ENCODE results near the gene IGF2BP2. TPM values are rescaled to one million over a fixed set of nuclear protein-coding genes. Genes with fewer than 3 reads are reported as not detected.
"Not testable (repeated sequence)": the region's sequence is repeated elsewhere in the genome, so short reads cannot be mapped to it uniquely, and the experiment has no call there.

The IGF2BP2 gene
- total RNA-seq, 1 donor from 2014 or later, result 201 TPM

GRCh38 chr3:185857208-185857607 lies 32.4 kb upstream of the IGF2BP2 start:
- DNase-seq (ENCODE audit: low spot score in 2 of 2, unreplicated experiment in 2 of 2), result no peak
- H3K27ac Mint-ChIP-seq, result no peak overlapping the region
- no peaks in the 10 kb centered on the region for H3K4me1 Mint-ChIP-seq
- H3K36me3 Mint-ChIP-seq, result peaks cover 2% of the 10 kb centered on the region
- TF ChIP-seq CTCF (IDR thresholded peaks at IDR 0.05; ENCODE audit: unreplicated experiment), result no peak
- no peak overlapping the region for H3K4me3 Mint-ChIP-seq
- H3K9me3 Mint-ChIP-seq, result peaks cover 14% of the 10 kb centered on the region
- no peaks in the 10 kb centered on the region for H3K27me3 Mint-ChIP-seq (ENCODE audit: low read depth)

- Mint-ChIP-seq H3K4me1 (no peaks in the 10 kb centered on the region), H3K27ac (no peak overlapping the region), H3K36me3 (peaks cover 2% of the 10 kb centered on the region), H3K27me3 (ENCODE audit: low read depth) (no peaks in the 10 kb centered on the region), H3K9me3 (peaks cover 14% of the 10 kb centered on the region), H3K4me3 (no peak overlapping the region)
- no peak for DNase-seq (ENCODE audit: low spot score in 2 of 2, unreplicated experiment in 2 of 2)
- no peak for TF ChIP-seq CTCF (IDR thresholded peaks at IDR 0.05; ENCODE audit: unreplicated experiment)
Measured at GRCh38 chr3:185856652-185857051, 31.8 kb upstream of the IGF2BP2 start.

GRCh38 chr3:185853771-185854170 lies 28.9 kb upstream of the IGF2BP2 start:
- not testable (repeated sequence) for H3K27me3 Mint-ChIP-seq (ENCODE audit: low read depth); H3K4me1 Mint-ChIP-seq; DNase-seq (ENCODE audit: low spot score in 2 of 2, unreplicated experiment in 2 of 2); H3K4me3 Mint-ChIP-seq; H3K27ac Mint-ChIP-seq; H3K36me3 Mint-ChIP-seq
- peaks cover 14% of the 10 kb centered on the region for H3K9me3 Mint-ChIP-seq

- H3K9me3 Mint-ChIP-seq, result peaks cover 14% of the 10 kb centered on the region
- DNase-seq (ENCODE audit: low spot score in 2 of 2, unreplicated experiment in 2 of 2), result no peak
- peaks cover 2% of the 10 kb centered on the region for H3K4me1 Mint-ChIP-seq
- H3K27ac Mint-ChIP-seq, result no peak overlapping the region
- no peak overlapping the region for H3K4me3 Mint-ChIP-seq
- H3K36me3 Mint-ChIP-seq, result peaks cover 2% of the 10 kb centered on the region
- no peaks in the 10 kb centered on the region for H3K27me3 Mint-ChIP-seq (ENCODE audit: low read depth)
- TF ChIP-seq CTCF (IDR thresholded peaks at IDR 0.05; ENCODE audit: unreplicated experiment), result no peak
Measured at GRCh38 chr3:185852635-185853034, 27.8 kb upstream of the IGF2BP2 start.

GRCh38 chr3:185851959-185852358 lies 27.1 kb upstream of the IGF2BP2 start:
- Mint-ChIP-seq H3K27me3 (ENCODE audit: low read depth) (no peaks in the 10 kb centered on the region), H3K9me3 (peaks cover 12% of the 10 kb centered on the region), H3K4me3 (no peak overlapping the region), H3K36me3 (peaks cover 2% of the 10 kb centered on the region), H3K27ac (no peak overlapping the region), H3K4me1 (peaks cover 4% of the 10 kb centered on the region)
- TF ChIP-seq CTCF (IDR thresholded peaks at IDR 0.05; ENCODE audit: unreplicated experiment), result no peak
- DNase-seq (ENCODE audit: low spot score in 2 of 2, unreplicated experiment in 2 of 2), result no peak

- no peak for TF ChIP-seq CTCF (IDR thresholded peaks at IDR 0.05; ENCODE audit: unreplicated experiment)
- Mint-ChIP-seq H3K27ac (no peak overlapping the region), H3K36me3 (peaks cover 1% of the 10 kb centered on the region), H3K4me1 (peaks cover 4% of the 10 kb centered on the region), H3K4me3 (no peak overlapping the region), H3K27me3 (ENCODE audit: low read depth) (no peaks in the 10 kb centered on the region), H3K9me3 (peaks cover 2% of the 10 kb centered on the region)
- DNase-seq (ENCODE audit: low spot score in 2 of 2, unreplicated experiment in 2 of 2), result no peak
Measured at GRCh38 chr3:185851046-185851445, 26.2 kb upstream of the IGF2BP2 start.

Measured in mesothelial cell of epicardium (in vitro differentiated cells).